ENCODE data around the gene SLC7A6.

GRCh38 chr16:68236826-68237242 lies 27.5 kb upstream of the SLC7A6 start:
- no peak for TF ChIP-seq POLR2A (IDR thresholded peaks at IDR 0.05)
- TF ChIP-seq CTCF (IDR thresholded peaks at IDR 0.05) = no peak
- TF ChIP-seq EP300 (IDR thresholded peaks at IDR 0.05) = no peak
- no peak for TF ChIP-seq POLR2AphosphoS5 (IDR thresholded peaks at IDR 0.05)

Measured in stomach (tissue), 4 donors.